Stimulated activated CD8-positive, alpha-beta memory T cell treated with anti-CD3 and anti-CD28 coated beads, Interleukin-12 subunit alpha, Interleukin-12 subunit beta, amount 100 ng/mL, for 24 hours (primary cell): Measurements from ENCODE around the gene TBC1D30.

ENCODE experiments used
- DNase-seq: peaks from one replicate; pipeline ENCODE4 v3.0.0-alpha.2; 2020; ENCODE audit errors: extremely low read depth

The TBC1D30 gene

DNA sequence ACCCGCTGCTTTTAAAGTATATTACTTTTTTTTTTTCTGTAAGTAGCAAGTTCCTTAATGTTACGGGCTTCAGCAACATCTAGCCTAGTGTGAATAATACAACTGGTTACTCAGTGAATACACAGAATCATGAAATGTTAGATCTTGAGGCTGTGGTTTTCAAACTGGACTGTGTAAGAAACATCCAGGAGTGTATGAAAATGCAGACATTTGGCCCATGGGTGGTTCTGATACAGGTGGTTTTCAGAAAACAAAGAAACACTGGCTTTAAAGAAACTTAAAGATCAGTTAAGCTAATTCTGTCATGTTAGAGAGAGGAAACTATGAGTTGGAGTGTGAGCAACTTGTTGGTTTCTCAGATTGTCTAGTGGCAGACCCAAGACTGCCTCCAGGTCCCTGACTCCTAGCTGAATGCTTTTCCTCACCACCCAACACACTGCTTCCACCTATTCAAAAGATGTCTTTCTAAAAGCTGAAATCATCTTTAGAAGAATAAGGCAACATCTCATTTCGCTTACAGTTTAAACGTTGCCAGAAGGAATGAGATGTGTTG is 36.1 kb downstream of the TBC1D30 start:
- DNase-seq, result no peak

DNA sequence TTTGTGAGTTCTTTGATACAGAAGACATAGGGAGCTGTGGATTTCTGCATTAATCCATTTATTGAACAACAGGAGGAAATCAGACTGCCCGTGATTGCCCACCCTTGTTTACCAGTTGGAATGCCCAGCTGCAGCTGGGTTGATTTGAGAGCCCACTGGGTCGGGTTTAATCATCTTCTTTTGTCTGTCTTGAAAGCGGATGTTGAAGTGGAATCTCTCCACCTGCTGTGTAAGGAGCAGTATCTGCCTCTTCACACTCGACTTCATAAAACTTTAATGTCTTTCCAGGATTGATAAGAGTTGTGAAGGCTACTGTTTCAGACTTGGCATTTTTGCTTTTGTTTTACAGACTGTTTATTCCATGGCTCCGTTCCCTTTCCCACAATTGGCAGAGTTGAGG is 39.9 kb downstream of the TBC1D30 start:
- no peak for DNase-seq

DNA sequence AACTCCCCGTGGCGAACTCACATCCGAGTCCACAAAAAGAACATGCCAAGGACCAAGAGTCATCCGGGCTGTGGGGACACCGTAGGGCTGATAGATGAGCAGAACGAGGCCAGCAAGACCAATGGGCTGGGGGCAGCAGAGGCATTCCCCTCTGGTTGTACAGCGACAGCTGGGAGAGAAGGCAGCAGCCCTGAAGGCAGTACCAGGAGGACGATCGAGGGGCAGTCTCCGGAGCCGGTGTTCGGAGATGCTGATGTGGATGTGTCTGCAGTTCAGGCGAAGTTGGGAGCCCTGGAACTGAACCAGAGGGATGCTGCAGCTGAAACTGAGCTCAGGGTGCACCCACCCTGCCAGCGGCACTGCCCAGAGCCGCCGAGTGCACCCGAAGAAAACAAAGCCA is 50.7 kb downstream of the TBC1D30 start:
- no peak for DNase-seq

DNA sequence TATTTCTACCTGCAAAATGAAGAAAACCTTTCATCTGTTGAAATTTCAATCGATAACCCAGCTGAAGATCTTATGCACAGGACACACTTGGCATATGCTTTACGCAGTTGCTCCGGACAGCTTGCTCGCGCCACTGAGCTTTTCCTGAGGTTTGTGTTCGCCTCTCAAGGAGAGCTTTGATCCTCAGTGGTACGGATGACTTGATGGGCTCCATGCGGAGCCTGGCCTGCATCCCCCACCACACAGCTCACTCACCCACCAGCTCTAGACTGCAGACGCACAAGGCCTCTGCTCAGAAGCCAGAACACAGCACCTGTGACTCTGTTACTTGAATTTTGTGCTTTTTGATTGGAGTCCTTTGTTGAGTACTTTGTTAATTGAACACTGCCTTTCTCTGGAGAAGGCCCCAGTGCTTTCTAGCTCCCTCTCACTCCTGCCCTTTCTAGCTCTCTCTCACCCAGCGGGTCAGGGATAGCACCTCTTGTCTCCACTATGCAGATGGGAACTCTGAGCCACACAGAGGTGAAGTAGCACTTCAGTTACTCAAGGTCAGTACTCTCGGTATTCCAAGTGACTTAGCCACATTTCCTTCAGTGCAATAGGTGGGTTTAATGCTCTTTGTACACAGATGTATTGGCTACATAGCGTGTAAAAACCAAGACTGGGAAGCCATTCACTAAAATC is 52.1 kb downstream of the TBC1D30 start:
- DNase-seq, result no peak

DNA sequence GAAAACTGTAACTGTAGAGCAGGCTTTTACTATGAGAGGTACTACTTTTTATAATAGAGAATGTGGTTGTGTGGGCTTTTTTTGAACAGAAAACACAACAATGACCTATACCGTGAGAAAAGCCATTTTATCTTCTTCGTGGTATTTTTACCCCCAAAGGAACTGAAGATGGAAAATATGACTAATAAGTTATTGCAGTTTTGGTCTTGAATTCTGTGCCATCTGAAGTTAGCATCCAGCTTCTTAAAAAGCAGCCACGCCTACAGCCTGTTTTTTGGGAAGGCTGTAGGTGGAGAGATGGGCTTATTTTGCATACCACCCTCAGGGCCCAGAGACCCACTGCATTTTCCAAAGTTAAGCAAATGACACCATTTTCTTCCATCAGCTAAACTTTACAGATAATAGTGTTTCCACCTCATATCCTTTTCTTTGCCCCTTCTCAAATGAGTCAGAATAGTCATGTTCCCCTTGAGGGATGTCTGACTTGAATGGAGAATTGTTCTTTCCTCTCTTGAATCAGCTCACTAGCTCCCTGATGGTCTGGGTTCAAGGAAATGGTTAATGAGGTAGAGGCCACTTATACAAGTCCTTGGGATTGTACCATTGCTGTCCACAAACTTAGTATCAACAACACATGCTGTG is 53.0 kb downstream of the TBC1D30 start:
- DNase-seq, result no peak

DNA sequence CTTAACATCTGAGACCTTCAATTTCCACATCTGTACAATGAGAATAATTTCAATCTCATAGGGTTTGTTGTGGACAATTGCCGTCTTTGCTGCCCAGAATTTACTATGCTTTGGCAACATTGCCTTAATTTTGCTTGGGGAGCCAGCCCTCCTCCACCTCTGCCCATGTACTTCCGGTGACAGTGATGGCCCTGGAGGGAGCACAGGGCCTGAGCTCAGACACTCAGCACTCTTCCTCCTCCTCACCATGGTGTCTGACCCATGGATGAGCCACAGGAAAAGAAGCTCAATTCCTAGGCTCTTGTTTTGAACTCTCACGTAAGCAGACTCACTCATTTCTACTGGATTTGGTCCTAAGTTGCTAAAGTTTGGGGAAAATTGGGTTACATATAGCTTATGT is 58.2 kb downstream of the TBC1D30 start:
- DNase-seq, result no peak

DNA sequence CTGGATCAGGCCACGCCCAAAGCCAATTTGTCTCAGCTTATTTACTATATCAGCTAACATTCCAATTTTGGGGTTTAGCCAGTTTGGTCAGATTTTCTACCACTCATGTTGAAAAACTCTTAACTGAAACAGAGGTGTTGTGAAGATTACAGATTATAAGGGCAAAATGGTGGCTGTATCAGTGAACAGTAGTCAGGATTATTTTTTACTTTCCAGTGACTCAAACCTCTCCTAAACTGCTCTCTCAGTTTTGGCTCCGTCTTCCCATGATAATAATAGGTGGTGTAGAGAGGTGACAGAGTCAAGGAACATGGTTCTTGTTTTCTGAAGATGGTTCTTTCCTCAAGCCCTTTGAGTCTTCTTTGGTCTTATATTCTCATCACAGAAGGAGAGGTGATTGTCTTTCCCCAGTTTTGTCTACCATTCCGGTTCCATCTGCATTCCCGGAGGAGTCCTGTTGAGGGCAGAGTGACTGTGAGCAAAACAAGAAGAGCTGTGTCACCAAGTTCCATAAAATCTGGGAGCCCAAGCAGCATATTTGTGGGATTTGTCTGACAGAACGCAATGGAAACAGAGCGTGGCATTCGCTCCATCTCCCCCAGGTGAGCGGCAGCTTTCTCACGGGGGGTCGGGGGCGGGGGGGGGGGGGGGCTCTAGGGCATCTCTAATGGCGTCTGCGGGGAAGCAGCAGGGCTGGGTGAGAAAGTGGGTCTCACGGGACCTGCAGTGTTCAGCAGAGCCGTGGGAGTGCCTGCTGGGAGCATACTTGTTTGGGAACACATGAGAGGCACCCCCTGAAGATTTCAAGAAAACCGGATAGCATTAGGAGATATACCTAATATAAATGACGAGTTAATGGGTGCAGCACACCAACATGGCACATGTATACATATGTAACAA is 59.1 kb downstream of the TBC1D30 start:
- DNase-seq, result no peak

DNA sequence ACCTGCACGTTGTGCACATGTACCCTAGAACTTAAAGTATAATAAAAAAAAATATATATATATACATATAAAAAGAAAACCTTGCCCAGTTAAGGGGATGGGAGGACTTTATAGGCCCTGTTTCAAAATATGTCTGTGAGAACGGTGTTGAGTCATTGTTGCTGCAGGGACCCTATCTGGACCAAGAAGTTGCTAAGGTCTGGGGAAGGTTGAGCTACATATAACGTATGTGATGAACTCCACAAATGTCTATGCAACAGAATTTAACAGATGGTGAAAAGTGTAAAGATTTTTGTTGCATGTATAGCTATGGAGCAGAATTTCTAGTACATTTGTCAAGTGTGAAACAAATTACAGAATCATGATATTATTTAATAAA is 59.7 kb downstream of the TBC1D30 start:
- no peak for DNase-seq

DNA sequence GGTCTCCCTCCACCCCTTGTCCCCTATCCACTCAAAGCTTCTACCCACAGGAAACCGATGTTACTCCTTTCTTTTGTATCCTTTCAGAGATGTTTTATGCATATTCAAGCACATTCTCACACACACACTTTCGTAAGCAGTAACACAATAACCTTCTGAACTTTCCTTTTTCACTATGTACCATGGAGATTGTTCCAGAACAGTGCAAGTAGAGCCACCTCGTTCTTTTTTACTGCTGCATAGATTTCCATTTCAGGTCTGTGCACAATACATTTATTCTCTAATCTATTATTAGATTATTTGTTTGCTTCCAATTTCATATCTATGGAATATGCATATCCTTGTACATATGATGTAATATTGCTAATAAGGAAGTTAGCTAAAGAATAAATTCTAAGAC is 60.3 kb downstream of the TBC1D30 start:
- DNase-seq, result no peak

DNA sequence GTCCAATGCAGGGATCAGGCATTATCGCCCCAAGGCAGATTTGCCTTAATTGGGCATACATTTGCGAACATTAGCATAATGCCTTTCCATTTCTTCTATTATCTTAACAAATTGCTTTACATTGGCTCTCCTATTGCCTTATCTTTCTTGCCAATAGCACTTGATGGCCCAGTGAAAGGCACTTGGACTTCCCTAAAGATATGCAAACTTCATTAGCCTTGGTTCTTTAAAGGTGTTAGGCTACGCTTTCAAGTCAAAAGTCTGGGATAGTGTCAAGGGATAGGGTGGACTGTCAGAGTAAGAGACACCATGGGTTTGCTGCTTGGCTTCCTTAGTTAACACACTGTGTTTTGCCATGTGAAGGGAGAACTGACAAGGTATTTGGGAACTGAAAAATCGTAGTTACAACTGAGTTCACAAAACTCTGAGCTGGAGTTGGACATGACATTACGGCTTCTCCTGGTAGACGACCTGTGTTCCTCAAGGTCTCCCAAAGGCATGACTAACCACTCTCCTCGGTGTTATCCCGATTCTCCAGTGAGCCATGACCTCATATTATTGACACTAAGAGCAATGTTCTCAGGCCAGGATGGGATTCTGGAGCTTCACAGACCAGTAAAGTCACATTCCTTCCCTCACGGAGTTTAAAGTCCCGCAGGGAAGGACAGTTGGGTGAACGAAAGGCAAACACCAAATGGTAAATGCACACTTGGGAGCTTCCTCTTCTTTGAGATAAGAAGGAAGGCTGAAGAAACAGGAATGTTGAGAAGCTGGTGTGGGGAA is 65.2 kb downstream of the TBC1D30 start:
- DNase-seq, result no peak

DNA sequence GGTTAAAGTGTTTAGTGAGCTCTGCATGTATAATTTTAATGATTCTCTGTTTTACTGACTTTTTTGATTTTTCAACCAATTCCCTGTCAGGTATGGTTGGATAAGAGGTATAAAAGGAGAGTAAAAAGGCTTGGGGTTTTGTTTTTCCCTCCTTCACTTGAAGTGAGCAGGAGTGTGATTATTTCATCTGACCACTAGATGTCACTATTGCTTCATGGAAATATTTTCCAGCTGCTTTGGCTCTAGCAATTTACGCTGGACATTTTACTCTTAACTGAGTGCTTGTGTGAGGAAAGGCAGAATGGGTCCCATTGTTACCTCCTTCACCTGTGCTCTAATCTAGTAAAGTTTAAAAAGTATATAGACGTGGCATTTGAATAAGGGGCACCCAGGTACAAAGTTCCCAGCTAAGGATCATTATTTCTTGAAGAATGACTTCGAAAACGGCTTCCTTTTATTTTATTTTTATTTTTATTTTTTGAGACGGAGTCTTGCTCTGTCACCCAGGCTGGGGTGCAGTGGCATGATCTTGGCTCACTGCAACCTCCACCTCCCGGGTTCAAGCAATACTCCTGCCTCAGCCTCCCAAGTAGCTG is 66.5 kb downstream of the TBC1D30 start:
- no peak for DNase-seq

DNA sequence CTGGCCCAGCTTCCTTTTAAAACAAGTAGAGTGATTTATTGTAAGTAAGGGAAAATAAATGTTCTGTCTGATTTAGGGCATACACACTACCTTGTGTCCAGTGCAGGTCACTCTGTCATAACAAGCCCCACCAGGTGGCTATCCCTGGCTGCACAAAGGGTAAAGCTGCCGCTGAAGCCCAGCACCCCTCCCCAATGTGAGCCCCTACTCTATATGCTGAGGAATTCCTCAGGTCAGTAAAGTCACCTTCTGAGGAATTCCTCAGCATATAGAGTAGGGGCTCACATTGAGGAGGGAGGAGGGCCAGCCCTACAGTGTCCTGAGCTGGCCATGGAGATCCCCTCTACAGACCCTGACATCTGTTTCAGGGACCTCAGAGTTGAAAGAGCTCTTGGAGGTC is 67.2 kb downstream of the TBC1D30 start:
- no peak for DNase-seq

DNA sequence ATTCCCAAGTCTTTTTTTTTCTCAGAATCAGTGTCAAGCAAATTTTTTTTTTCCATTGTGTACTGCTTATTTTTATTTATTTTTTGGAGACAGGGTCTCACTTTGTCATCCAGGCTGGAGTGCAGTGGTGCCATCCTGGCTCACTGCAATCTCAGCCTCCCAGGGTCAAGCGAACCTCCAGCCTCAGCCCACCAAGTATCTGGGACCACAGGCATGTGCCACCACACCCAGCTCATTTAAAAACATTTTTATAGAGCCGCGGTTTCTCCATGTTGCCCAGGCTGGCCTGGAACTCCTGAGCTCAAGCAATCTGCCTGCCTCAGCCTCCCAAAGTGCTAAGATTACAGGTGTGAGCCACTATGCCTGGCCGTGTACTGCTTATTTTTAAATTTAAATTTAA is 68.1 kb downstream of the TBC1D30 start:
- no peak for DNase-seq

DNA sequence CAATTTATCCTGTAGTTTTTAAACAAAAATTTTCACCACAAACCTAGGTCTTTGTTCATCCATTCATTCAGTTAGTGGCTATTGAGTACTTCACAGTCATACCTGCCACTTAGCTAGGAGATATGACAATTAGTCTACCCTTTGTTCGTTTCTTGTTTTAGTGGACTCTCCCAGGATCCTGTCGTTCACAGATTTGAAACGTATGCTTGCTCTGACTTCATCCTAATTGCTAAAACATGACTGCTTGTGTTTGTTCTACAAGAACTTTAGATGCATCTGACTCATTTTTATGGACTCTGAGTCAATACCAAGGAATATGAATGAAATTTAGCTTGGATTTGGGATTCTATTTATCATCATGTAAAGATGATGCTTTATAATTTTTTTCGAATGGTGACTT is 69.5 kb downstream of the TBC1D30 start:
- DNase-seq, result no peak

DNA sequence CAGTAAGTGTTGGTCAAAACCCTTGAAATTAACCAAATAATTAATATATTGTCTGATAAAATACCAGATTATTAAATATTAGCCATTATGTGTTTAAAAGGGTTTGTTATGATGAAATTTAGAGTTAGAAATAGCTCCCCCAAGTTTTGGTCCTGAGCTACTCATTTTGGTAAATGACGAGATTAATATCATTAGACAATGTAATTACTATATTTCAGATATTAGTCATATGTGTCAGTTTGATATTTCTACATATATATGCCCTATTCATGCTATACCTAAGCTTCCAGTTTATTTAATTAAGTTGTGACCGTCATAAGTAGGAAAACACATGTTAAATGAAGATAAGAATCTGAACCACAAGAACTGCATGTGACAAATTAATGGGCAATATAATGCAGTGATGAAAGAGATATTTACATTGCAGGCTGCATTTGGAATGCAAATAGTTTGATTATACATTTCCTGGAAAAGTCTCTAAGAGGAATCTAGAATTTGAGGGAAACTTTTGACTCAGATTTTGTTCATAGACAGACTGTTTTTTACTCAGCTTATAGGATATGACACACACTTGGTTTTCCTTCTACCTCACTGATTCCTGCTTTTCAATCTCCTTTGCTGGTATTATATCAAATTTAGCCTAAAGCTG is 70.5 kb downstream of the TBC1D30 start:
- DNase-seq, result no peak

DNA sequence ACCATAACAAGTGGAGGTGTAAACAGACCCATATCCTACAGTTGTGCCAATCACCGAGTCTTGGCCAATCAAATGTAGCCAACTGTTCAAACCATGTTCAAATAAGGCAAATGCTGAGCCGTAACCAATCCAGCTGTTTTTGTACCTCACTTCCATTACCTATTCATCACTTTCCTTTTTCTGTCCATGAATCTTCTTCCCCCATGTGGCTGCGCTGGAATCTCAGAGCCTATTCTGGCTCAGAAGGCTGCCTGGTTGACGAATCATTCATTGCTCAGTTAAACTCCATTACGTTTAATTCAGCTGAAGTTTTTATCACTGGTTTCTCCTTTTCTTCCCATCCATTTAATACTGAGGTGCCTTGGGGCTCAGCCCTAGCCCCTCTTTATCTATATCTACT is 71.1 kb downstream of the TBC1D30 start:
- DNase-seq, result no peak

DNA sequence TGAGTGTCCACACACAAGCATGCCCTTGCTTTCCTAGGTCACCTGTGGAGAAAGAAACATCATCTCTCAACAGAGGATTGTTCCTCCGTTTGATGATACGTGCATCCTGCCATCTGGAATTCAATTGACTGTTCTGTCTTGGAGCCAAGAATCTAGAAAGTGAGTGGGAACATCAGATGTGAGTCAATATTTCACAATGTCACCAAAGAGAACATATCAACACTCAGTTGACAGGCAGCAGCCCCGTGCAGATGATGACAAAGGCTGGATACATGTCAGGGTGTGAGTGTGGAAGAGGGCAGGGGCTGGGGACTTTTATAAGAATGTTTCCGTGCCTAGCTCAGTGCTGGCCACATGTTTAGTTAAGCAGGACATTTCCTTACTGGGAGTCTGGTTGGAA is 76.1 kb downstream of the TBC1D30 start:
- DNase-seq, result no peak

DNA sequence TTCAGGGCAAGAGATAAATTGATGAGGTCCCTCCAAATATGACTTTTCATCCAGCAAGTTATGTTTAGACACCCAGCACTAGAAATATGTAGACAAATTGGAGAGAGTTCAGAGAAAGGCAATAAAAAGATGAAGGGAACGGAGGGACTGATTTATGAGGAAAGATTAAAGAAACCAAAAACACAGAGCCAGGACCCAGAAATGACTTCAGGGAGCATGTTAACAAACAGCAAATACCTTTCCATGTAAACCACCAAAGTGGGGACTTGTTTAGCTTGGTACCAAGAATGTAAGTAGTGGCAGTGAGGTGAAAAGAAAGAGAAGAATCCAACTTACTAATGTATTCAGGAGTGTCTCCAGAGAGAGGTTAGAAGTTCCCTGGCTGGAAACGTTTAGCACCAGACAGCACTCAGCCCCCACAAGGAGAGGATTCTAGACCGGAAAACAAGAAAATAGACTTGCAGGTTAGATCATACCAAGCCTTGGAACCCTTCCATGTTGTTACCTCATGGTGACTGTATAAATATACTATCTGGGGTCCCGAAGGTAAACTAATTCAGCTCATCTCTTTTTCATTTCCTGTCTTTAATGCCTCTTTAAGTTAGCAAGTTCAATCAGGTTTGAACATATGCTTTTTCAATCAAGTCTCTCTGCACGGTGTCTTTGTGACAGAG is 79.2 kb downstream of the TBC1D30 start:
- no peak for DNase-seq

DNA sequence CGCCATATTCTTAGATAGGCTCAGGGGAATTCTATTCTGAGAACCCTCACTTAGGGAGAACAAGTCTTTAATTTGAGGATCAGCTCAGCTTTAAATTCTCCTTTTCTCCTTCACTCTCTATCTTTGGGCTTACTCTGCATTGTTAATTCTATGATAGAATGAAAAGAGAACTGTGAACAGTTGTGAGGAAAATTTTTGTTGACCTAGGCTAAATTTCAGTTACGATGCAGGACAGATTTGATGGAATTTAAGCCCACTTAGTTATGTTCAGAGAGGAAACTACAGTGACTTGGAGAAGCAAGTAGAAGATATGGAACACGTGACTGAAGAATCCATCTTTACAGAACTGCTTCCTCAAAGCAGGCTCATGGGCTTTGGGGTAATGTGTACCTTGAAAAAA is 82.7 kb downstream of the TBC1D30 start:
- no peak for DNase-seq

DNA sequence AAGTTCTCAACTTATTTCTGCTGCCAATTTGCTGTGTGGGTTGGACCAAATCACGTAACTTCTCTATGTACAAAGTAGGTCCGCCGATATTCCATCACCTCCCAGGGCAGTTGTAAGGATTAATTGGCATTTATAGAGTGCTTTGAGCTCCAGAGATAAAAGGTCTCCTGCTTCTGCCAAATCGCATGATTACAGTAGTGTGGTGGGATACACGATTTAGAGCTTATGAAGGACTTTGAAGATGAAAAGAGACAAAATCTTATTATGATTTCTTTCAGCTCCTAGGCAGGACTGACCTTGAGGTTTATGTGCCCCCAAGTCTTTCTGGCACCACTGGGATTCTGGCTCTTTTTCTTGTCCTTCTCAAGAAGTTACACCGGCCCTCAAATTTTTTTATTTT is 84.7 kb downstream of the TBC1D30 start:
- no peak for DNase-seq
